Left ventricle myocardium superior (tissue), 1 donor: ENCODE measurements around the gene CEACAM6. TPM values are rescaled to one million over a fixed set of nuclear protein-coding genes. Genes with fewer than 3 reads are reported as not detected.
A peak's percentile ranks its signal among the peaks of the same experiment; 100 is the strongest.
"Not testable (repeated sequence)": the region's sequence is repeated elsewhere in the genome, so short reads cannot be mapped to it uniquely, and the experiment has no call there.

ENCODE experiments used
- ATAC-seq: fragments of 200-7000 bp; cut with Tn5 transposase; one replicate; pipeline ENCODE4 v1.9.1; 2020; ENCODE audit warnings: mild to moderate bottlenecking, moderate library complexity
- DNase-seq: peaks from one replicate; pipeline ENCODE4 v3.0.0-alpha.2; 2020
- intact Hi-C: fragments of 100-400 bp; cut with micrococcal nuclease; formaldehyde crosslinking; loops from one replicate; pipeline ENCODE4 v1.11.0; 2022
- long read RNA-seq: library from polyadenylated mRNA; unstranded; transcript quantifications from one replicate; pipeline ENCODE4 v2.0.0, GENCODE V29; 2021
- total RNA-seq: library from RNA; stranded (reverse); fragmentation: NEBNext Ultra II Directional; extraction: Animal tissue kit (Norgen Biotek cat#: 25700); gene quantifications from one replicate; pipeline ENCODE4 v1.2.1, GENCODE V29; 2021
- donor health status: DM: no; HTN: yes; CAD: no; lungs with severe emphysema.

CEACAM6 gene
- not detected for total RNA-seq
- long read RNA-seq, result 0 reads

DNA sequence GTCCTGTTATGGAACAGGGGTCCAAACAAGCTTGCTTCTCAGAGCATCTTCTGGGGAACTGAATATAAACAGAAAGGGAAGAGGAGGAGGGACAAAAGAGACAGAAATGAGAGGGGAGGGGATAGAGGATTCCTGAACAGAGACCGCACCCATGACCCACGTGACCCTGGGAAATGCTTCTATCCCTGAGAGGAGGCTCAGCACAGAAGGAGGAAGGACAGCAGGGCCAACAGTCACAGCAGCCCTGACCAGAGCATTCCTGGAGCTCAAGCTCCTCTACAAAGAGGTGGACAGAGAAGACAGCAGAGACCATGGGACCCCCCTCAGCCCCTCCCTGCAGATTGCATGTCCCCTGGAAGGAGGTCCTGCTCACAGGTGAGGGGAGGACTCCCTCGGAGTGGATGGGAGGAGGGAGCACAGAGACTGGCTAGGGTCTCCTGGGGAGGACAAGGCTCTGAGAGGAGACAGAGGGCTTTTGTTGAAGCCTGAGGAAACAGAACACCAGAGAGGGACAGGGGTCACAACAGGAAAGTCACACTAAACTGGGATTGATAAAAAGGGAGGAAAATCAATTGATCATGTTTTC is at the start of gene CEACAM6:
Gene CEACAM6 (plus strand): TSS at position 203 of the 586 bp plus-strand sequence. CDS start 109 bp downstream, at position 312.
- ATAC-seq (no peak), DNase-seq (no peak)
- intact Hi-C loops, result no loop called here

DNA sequence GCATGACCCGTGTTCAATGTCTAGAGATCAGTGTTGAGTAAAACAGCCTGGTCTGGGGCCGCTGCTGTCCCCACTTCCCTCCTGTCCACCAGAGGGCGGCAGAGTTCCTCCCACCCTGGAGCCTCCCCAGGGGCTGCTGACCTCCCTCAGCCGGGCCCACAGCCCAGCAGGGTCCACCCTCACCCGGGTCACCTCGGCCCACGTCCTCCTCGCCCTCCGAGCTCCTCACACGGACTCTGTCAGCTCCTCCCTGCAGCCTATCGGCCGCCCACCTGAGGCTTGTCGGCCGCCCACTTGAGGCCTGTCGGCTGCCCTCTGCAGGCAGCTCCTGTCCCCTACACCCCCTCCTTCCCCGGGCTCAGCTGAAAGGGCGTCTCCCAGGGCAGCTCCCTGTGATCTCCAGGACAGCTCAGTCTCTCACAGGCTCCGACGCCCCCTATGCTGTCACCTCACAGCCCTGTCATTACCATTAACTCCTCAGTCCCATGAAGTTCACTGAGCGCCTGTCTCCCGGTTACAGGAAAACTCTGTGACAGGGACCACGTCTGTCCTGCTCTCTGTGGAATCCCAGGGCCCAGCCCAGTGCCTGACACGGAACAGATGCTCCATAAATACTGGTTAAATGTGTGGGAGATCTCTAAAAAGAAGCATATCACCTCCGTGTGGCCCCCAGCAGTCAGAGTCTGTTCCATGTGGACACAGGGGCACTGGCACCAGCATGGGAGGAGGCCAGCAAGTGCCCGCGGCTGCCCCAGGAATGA is 48.4 kb upstream of the CEACAM6 start:
- ATAC-seq (peak; percentile 54), DNase-seq (peak; percentile 46)
- intact Hi-C loops, result no loop called here

DNA sequence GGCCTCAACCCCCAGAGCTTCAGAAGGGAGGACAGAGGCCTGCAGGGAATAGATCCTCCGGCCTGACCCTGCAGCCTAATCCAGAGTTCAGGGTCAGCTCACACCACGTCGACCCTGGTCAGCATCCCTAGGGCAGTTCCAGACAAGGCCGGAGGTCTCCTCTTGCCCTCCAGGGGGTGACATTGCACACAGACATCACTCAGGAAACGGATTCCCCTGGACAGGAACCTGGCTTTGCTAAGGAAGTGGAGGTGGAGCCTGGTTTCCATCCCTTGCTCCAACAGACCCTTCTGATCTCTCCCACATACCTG is 47.9 kb upstream of the CEACAM6 start:
- intact Hi-C loops, result no loop called here
- no peak for ATAC-seq
- no peak for DNase-seq

DNA sequence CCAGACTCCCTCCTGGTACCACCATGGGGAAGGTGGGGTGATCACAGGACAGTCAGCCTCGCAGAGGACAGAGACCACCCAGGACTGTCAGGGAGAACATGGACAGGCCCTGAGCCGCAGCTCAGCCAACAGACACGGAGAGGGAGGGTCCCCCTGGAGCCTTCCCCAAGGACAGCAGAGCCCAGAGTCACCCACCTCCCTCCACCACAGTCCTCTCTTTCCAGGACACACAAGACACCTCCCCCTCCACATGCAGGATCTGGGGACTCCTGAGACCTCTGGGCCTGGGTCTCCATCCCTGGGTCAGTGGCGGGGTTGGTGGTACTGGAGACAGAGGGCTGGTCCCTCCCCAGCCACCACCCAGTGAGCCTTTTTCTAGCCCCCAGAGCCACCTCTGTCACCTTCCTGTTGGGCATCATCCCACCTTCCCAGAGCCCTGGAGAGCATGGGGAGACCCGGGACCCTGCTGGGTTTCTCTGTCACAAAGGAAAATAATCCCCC is 47.4 kb upstream of the CEACAM6 start:
- no peak for DNase-seq
- intact Hi-C loops, result no loop called here
- no peak for ATAC-seq

DNA sequence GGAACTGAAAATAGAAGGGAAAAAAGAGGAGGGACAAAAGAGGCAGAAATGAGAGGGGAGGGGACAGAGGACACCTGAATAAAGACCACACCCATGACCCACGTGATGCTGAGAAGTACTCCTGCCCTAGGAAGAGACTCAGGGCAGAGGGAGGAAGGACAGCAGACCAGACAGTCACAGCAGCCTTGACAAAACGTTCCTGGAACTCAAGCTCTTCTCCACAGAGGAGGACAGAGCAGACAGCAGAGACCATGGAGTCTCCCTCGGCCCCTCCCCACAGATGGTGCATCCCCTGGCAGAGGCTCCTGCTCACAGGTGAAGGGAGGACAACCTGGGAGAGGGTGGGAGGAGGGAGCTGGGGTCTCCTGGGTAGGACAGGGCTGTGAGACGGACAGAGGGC is 46.8 kb upstream of the CEACAM6 start, which contains the start of gene CEACAM5:
Gene CEACAM5 (plus strand): TSS at position 146 of the 400 bp plus-strand sequence. CDS start 106 bp downstream, at position 252.
- DNase-seq, result no peak
- intact Hi-C loops, result no loop called here
- no peak for ATAC-seq

DNA sequence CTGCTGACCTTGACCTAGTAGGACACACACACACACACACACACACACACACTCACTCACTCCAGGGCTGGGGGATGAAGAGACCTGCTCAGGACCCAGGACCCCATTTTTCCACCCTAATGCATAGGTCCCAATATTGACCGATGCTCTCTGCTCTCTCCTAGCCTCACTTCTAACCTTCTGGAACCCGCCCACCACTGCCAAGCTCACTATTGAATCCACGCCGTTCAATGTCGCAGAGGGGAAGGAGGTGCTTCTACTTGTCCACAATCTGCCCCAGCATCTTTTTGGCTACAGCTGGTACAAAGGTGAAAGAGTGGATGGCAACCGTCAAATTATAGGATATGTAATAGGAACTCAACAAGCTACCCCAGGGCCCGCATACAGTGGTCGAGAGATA is 45.8 kb upstream of the CEACAM6 start:
- intact Hi-C loops, result not testable (repeated sequence)

DNA sequence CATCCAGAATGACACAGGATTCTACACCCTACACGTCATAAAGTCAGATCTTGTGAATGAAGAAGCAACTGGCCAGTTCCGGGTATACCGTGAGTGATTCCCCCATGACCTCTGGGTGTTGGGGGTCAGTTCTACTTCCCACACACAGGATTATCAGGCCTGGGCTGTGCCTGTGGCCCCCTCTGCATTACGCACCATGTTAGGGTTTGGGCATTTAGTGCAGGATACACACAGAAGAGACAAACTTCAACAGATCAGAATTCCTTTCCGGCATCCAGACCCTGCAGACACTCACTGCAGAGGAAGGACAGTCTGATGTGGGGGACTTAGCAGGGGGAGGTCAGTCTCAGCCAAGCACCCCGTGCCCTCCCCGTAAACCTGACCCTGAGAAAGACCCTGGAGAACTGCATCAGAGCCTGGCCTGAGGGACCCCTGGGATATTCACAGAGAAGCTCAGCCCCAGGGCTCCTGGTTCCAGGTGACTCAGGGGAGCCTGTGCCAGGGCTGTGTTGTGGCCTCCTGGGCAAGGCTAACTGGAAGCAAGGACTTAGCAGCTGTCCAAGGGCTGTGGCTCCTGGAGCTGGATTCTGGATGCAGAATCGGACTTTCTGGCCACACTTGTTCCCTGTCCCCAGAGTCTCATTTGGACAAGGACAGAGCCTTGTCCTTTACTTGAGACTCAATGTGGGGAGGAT is 45.2 kb upstream of the CEACAM6 start:
- no peak for ATAC-seq
- intact Hi-C loops, result no loop called here
- DNase-seq, result no peak

More for the DNA sequence above, 45.8 kb upstream of the CEACAM6 start:
- DNase-seq, ATAC-seq: not testable (repeated sequence)

DNA sequence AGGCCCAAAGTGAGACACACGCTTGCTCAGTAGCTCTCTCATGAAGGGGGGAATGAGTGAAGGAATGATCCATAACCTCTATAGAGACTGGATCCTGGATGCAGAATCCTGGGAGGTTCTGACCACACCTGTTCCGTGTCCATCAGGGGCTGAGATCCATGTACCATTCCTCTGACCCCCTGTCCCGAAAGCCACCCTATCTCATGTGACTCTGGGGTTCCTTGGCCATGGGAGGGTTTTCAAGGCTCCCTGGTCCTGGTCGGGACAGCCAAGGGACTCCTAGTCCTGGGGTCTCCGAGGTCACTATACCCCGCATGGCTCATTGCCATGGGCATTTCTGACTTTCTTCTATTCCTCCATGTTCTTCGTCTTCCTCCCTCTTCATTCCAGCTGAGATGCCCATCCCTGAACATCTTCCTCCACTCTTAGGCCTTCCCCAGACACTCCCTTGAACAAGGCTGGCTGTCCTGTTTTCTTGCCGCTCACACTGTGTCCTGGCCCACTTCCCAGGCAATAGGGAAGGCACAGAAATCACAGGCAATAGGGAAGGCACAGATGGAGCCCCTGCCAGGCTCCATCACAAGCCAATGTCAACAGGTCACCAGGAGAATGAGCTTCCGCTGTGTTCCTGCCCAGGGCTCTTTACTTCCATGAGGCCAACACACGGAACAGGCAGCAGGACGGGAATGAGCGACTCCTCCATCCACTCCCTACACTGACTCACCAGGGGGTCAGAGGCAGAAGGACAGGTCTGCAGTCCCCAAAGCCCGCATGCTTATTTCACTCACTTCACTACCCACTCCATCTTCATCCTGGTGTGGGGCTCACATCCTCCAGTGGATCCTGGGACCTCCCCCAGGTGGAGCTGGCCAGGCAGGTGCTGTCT is 43.7 kb upstream of the CEACAM6 start:
- intact Hi-C loops, result no loop called here
- DNase-seq (no peak), ATAC-seq (no peak)

DNA sequence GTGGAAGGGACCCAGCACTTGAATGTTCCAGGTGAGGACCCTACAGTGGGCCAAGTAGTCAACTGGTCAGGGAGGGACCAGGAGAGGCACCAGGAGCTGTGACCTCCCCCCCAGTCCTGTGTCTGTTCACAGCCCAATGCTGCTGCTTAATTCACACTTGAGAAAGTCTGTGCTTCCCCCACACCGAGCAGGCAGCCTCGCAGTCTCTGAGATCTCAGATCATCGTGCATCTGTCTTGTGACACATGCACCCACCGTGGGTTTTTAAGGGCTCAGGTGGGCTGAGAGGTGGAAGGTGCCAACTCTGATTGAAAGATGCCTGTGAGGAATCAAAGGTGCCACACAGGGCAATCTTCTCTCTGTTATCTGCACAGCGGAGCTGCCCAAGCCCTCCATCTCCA is 40.7 kb upstream of the CEACAM6 start:
- intact Hi-C loops, result no loop called here
- no peak for ATAC-seq
- no peak for DNase-seq

DNA sequence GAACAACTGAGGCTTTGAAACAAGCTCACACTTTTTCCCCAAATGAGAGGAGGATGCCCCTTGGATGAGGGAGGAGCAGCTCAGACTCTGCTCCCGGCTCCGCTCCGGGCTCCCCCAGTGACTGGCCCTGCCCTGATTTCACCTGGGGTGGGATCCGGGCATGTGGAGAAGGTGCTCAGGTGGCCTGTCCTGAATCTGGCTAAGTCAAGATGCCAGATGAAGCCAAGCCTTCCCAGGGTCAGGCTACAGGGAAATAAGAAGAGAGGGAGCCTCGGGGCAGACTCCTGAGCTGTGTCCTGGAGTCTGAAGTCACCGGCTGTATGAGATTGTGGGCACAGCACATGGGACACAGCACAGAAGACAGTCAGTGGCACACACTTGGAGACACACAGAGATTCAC is 36.6 kb upstream of the CEACAM6 start:
- no peak for ATAC-seq
- intact Hi-C loops, result no loop called here
- no peak for DNase-seq

DNA sequence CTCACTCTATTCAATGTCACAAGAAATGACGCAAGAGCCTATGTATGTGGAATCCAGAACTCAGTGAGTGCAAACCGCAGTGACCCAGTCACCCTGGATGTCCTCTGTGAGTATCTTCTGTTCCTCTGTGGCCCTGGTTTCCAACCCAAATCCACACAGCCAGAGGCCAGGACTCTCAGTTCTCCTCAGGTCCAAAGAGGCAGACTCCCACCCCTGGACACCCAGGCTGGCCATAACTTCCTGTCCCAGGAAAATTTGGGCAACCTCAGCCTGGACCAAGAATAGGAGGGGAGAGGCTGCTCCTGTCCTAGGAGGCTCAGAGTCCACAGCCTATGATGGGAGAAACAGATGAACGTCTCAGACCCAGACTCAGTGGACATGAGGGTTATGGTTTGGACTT is 35.2 kb upstream of the CEACAM6 start:
- DNase-seq, result no peak
- ATAC-seq, result no peak
- intact Hi-C loops, result no loop called here

DNA sequence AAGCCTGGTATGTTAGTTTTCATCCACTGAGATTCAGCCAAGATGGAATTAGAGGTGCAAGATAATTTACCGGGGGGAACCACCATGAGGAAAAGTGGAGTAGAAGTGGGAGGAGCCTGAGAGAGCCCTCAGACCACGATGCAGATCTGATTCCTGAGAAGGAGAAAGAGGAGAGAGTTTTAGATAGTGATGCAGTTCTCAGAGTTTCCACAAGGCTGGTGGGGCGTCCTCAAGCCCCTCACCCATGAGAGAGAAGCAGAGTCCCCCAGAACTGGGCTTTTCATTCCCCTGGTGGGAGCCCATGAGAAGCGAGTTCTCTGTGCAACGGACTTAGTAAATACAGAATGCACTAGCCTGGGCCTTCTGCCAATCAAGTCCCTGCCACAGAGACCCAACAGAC is 28.8 kb upstream of the CEACAM6 start:
- DNase-seq, result no peak
- intact Hi-C loops, result no loop called here
- no peak for ATAC-seq

DNA sequence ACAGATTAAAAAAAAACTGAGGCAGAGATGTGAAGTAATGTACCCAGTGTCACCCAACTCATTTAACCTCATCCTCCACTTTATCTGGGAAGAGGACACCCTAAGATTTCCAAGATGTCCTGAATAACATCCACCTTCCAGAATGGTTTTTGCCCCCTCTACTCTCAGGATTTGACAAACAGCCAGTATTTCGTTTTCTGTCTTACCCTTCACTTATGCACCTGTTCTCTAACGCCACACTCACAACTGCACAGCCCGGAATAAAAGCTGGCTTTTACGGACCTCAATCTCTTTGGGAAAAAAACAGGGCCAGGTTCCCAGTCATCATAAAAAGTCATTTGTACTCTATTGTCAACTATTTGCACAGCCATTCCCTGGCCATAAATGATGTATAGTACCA is 21.2 kb upstream of the CEACAM6 start:
- ATAC-seq (no peak), DNase-seq (no peak)
- intact Hi-C loops, result no loop called here

DNA sequence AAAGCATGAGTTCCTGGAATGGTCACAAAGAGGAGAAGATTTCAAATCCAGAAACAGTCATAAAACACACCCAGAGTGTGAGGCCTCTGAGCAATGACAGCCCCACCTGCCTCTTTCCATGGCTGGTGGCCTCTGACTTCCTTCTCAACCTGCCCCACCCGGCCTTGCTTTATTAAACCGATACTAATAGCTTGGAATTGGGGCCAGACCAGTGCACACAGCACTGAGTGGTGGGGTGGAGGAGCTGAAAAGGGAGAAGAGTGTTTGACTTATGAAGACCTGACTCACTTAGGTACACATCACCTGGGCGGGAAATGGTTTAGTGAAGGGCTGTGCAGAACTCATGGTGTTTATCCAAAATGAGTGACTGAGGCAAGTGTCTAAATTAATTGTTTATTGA is 20.7 kb upstream of the CEACAM6 start:
- DNase-seq (no peak), ATAC-seq (no peak)
- intact Hi-C loops, result no loop called here

DNA sequence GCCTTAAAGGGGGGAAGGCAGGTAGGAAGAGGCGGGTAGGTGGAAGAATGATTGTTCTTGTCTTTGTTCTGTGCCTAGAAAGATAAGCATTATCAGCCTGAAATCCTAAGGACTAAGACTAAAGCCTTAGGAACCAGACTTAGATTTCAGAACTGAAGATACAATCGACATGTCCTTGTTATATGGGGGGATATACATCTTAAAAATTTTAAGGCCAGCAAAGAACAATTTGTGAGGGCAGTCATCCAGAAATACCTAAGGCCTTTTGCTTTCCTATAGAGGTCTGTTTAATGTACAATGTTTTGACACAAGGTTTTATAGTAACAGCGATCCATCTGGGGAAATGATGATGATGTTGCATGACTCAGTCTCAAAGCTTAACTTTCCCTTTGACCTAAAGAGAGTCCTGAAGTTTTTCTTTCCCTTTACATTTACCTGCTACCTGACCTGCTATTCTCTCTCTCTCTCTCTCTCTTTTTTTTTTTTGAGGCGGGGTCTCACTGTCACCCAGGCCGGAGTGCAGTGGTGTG is 20.2 kb upstream of the CEACAM6 start:
- no peak for ATAC-seq
- DNase-seq, result no peak
- intact Hi-C loops, result no loop called here

DNA sequence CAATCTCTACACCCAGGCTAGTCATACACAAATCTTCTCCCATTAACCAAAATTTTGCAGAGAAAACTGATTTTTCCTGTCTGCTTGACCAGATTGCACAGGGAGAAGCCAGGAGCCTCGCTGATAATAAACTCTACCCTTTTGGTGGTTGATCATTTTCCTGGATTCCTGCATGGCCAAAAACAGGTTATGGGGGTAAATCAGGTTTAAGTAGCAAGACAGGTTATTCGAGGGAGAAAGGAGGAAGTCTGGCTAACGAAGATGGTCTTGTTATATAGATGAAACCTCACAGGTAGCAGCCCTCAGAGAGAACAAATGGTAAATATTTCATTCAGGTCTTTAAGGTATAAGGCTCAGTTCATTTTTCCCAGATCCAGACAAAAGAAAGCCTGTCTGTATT is 16.0 kb upstream of the CEACAM6 start:
- intact Hi-C loops, result no loop called here
- ATAC-seq (no peak), DNase-seq (no peak)

DNA sequence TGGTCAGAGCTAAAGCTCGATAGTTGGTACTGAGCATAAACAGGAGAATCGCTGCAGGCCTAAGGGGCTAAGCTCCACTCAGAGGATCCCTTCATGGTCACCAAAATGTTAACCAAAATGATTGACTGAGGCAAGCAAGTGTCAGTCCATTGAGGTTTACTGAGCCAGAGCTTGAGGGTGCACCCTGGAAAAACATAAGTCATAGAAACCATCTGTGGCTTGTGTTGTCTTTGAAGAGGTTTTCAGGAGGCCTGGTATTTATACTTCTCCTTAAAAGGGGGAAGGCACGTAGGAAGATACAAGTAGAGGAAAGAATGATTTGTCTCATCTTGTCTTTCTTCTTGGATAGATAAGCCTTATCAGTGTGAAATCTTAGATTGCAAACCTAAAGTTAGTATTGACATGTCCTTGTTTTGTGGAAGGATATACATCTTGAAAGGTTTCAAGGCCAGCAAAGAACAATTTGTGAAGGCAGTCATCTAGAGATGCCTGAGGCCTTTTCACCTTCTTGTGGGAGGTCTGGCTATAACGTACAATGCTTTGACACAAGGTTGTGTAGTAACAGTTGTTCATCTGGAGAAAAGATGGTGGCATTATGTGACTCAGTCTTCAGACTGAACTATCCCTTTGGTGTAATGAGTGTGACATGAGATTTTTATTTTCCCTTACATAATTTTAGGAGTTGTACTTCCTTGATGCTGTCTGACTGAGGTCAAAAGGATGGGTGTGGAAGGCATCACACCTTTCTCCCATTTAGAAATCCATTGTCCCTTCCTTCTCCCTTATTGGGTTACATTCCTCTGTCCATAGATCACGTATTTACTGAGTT is 14.7 kb upstream of the CEACAM6 start:
- intact Hi-C loops, result no loop called here
- ATAC-seq (no peak), DNase-seq (no peak)

DNA sequence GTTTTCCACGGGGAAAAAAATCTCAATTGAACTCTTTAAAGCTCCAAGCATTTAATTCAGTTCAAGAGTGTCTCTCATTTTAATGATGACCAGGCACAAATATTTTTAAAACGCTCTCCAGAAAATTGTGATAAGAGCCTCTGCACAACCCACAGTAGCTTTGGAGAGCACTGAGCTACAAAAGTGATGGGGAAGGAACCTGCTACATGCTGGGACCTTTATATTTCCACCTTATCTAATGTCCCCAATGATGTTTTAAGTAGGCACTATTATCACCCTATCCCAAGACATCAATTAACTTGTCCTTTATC is 14.1 kb upstream of the CEACAM6 start:
- DNase-seq, result no peak
- intact Hi-C loops, result no loop called here
- ATAC-seq, result no peak

DNA sequence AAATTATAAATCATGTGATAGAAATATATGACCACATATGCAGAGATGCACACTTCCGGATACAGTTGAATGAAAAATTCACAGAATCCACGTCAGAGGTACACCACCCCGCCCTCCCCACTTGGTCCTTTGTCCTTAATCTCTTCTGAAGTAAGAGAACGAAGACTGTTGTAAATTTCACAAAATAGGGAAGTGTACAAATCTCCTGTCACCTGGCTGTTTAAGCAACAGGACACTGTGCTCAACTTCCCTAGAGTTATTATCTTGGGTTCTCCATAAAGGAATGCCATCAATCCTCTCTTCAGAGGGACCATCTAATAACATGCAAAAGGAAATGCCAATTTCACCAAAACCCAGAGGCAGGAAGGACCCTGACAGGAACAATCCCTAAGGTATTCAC is 10.5 kb upstream of the CEACAM6 start:
- intact Hi-C loops, result no loop called here
- DNase-seq, result no peak
- no peak for ATAC-seq
